B cell (primary cell): ENCODE results near the gene PGS1. TPM values are rescaled to one million over a fixed set of nuclear protein-coding genes. Genes with fewer than 3 reads are reported as not detected.

ENCODE experiments used
- ATAC-seq: fragments of 200-7000 bp; cut with Tn5 transposase; one replicate; pipeline ENCODE4 v1.10.0; 2021; ENCODE audit warnings: low read depth, mild to moderate bottlenecking, moderate number of reproducible peaks, moderate library complexity
- CTCF ChIA-PET: fragments of 350-600 bp; sonication (Branson Sonifier 250); formaldehyde crosslinking; loops from one replicate; lab custom pipeline; 2021; ENCODE audit warnings: antibody characterized with exemption, inconsistent platforms; lab: Charles Lee
- POLR2A ChIA-PET: fragments of 350-600 bp; sonication (Branson Sonifier 250); formaldehyde crosslinking; loops from one replicate; lab custom pipeline; 2021; ENCODE audit warnings: antibody characterized with exemption; lab: Charles Lee
- DNase-seq: peaks from one replicate; pipeline ENCODE4 v3.0.0; 2013
- H2AFZ ChIP-seq: 2 replicates; pipeline ENCODE4 v1.6.1; 2012; ENCODE audit warnings: mild to moderate bottlenecking, low read depth, low read length; ENCODE audit not compliant: insufficient read depth, poor library complexity, severe bottlenecking
- H3K27ac ChIP-seq, 2 donors: 1 replicate in 1 of 2; 2 replicates in 1 of 2; pipeline ENCODE4 v1.5.1; 2012 to 2013; ENCODE audit warnings: low read length in 2 of 2, mild to moderate bottlenecking in 2 of 2, moderate library complexity in 1 of 2
- H3K27me3 ChIP-seq, 4 experiments: fragments of 200-600 bp in 1 of 4; sonication (generic) in 1 of 4; replicated peaks in 1 of 4; 1 replicate in 2 of 4; 2 replicates in 2 of 4; pipeline versions ENCODE4 v1.6.1 to v1.7.0; 2013 to 2016; ENCODE audit warnings: low read length in 3 of 4, mild to moderate bottlenecking in 2 of 4, mixed read lengths in 1 of 4, moderate library complexity in 1 of 4; ENCODE audit not compliant: insufficient read depth in 4 of 4, control insufficient read depth in 3 of 4; ENCODE audit errors: control extremely low read depth in 1 of 4
- H3K36me3 ChIP-seq, 2 experiments: replicated peaks in 1 of 2; 1 replicate in 1 of 2; 2 replicates in 1 of 2; pipeline versions ENCODE4 v1.6.1 to v1.7.1; 2013; ENCODE audit warnings: low read length in 1 of 2; ENCODE audit not compliant: insufficient read depth in 2 of 2, control insufficient read depth in 1 of 2; ENCODE audit errors: control extremely low read depth in 1 of 2, extremely low read depth in 1 of 2
- H3K4me1 ChIP-seq, 2 donors: fragments of 200-600 bp in 1 of 2; sonication (generic) in 1 of 2; 1 replicate in 1 of 2; 2 replicates in 1 of 2; pipeline versions ENCODE4 v1.5.1 to v1.6.1; 2013 to 2017; ENCODE audit warnings: low read length in 2 of 2; ENCODE audit not compliant: control insufficient read depth in 2 of 2, insufficient read depth in 2 of 2
- H3K4me2 ChIP-seq: replicated peaks from 2 replicates; pipeline ENCODE3; 2012; ENCODE audit warnings: mild to moderate bottlenecking, low read depth, low read length; ENCODE audit not compliant: poor library complexity, severe bottlenecking
- H3K4me3 ChIP-seq, 5 experiments: fragments of 200-600 bp in 1 of 5; sonication (generic) in 1 of 5; 1 replicate in 3 of 5; 2 replicates in 2 of 5; pipeline versions ENCODE4 v1.5.1 to v1.7.0; 2011 to 2016; ENCODE audit warnings: low read length in 4 of 5, mild to moderate bottlenecking in 4 of 5, low read depth in 2 of 5, control low read depth in 1 of 5, moderate library complexity in 1 of 5; ENCODE audit not compliant: insufficient read depth in 1 of 5; ENCODE audit errors: control extremely low read depth in 1 of 5, extremely low read depth in 1 of 5
- H3K79me2 ChIP-seq: fragments of 200-600 bp; sonication (generic); one replicate; pipeline ENCODE4 v1.6.0; 2016; ENCODE audit warnings: low read length; ENCODE audit not compliant: control insufficient read depth, insufficient read depth
- H3K9ac ChIP-seq: fragments of 200-600 bp; sonication (generic); 2 replicates; pipeline ENCODE4 v1.6.1; 2017; ENCODE audit warnings: mild to moderate bottlenecking, low read length, moderate library complexity
- H3K9me3 ChIP-seq, 3 donors: one replicate each; pipeline versions ENCODE4 v1.6.1 to v1.7.1; 2013; ENCODE audit warnings: low read length in 2 of 3; ENCODE audit not compliant: control insufficient read depth in 2 of 3, insufficient read depth in 1 of 3; ENCODE audit errors: control extremely low read depth in 1 of 3
- H4K20me1 ChIP-seq: 2 replicates; pipeline ENCODE4 v1.6.0; 2012; ENCODE audit warnings: mild to moderate bottlenecking, low read length; ENCODE audit not compliant: insufficient read depth, control insufficient read depth, poor library complexity, severe bottlenecking
- H3K27ac Mint-ChIP-seq: one replicate; pipeline ENCODE4 v1.8.0; 2021; ENCODE audit warnings: mixed read lengths
- H3K27me3 Mint-ChIP-seq: one replicate; pipeline ENCODE4 v1.8.0; 2021; ENCODE audit warnings: mixed read lengths
- H3K4me1 Mint-ChIP-seq: one replicate; pipeline ENCODE4 v1.8.0; 2021; ENCODE audit warnings: mixed read lengths
- H3K4me3 Mint-ChIP-seq: one replicate; pipeline ENCODE4 v1.8.0; 2021; ENCODE audit warnings: mixed read lengths
- H3K9me3 Mint-ChIP-seq: one replicate; pipeline ENCODE4 v1.8.0; 2022; ENCODE audit warnings: mixed read lengths; ENCODE audit not compliant: insufficient read depth
- EZH2 ChIP-seq: IDR thresholded peaks from 2 replicates; pipeline ENCODE4 v1.6.1; 2012; ENCODE audit warnings: borderline replicate concordance, low read depth, mild to moderate bottlenecking, moderate library complexity, low read length; ENCODE audit not compliant: insufficient read depth, poor library complexity, severe bottlenecking
- WGBS: methylation state at CpG from one replicate; pipeline ENCODE4 v1.1.5; 2013; ENCODE audit warnings: missing lambda C conversion rate; ENCODE audit not compliant: insufficient coverage; 5-methylcytosine and 5-hydroxymethylcytosine counted together
- intact Hi-C: fragments of 100-400 bp; cut with micrococcal nuclease; formaldehyde crosslinking; loops from one replicate; pipeline ENCODE4 v1.10.0; 2022
- polyA plus RNA-seq: library from polyadenylated mRNA; depleted of rRNA; stranded (reverse); fragments of >200 nt; gene quantifications from 2 replicates; pipeline ENCODE4 v1.2.3, GENCODE V29; 2012
- total RNA-seq, 2 donors: library from RNA; stranded (reverse); fragments of 120-200 nt in 1 of 2; gene quantifications; 1 replicate in 1 of 2; 2 replicates in 1 of 2; pipeline versions ENCODE4 v1.2.3 to v1.2.4, GENCODE V29; 2013 to 2022
- TF ChIP-seq, protein P1 (sequence below): fragments of 200-600 bp; IDR thresholded peaks from one replicate; pipeline ENCODE4 v1.8.0; 2022; ENCODE audit warnings: antibody characterized with exemption, mild to moderate bottlenecking

Gene PGS1
- total and polyA plus RNA-seq, 2 donors (not counting 1 experiment from before 2014, with no cell fraction given): 85.1 to 88.3 TPM

DNA sequence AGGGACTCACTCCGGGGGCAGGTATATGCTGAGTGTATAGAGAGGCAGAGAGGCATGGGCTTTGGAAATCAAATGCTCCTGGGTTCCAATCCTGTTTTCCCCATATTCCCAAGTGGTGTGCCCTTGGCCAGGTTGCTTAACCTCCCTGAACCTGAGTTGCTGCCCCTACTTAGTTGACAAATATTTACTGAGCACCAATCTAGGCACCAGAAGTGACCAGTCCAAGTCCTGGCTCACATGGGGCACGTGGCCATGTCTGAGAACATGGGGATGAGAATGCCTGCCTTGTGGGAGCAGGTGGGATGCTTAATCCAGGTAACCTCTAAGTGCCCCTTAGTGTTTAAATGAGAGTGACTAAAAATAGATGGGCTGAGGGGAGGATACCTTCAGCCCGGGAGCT lies 22.7 kb upstream of the PGS1 start:
- no peak overlapping the region for H3K9ac ChIP-seq
- H3K27ac ChIP-seq: peak overlapping the region; percentile 47 to 76
- no peak overlapping the region for H3K4me3 ChIP-seq
- intact Hi-C loops: loop anchor here (1.0 kb wide), 2 partner anchors 12 to 18 kb away; no protein-coding TSS in a partner anchor
- TF ChIP-seq, protein P1, sequence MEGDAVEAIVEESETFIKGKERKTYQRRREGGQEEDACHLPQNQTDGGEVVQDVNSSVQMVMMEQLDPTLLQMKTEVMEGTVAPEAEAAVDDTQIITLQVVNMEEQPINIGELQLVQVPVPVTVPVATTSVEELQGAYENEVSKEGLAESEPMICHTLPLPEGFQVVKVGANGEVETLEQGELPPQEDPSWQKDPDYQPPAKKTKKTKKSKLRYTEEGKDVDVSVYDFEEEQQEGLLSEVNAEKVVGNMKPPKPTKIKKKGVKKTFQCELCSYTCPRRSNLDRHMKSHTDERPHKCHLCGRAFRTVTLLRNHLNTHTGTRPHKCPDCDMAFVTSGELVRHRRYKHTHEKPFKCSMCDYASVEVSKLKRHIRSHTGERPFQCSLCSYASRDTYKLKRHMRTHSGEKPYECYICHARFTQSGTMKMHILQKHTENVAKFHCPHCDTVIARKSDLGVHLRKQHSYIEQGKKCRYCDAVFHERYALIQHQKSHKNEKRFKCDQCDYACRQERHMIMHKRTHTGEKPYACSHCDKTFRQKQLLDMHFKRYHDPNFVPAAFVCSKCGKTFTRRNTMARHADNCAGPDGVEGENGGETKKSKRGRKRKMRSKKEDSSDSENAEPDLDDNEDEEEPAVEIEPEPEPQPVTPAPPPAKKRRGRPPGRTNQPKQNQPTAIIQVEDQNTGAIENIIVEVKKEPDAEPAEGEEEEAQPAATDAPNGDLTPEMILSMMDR: no peak
- TF ChIP-seq EZH2: no peak
- peaks cover 0 to 4% of the 10 kb centered on the region in 2 experiments for H3K36me3 ChIP-seq
- peaks cover 60% of the 10 kb centered on the region for H3K4me1 Mint-ChIP-seq
- ChIA-PET POLR2A (interaction anchor here (1.0 to 1.9 kb wide), 2 partner anchors 18 to 41 kb away, joined by 4 to 7 read pairs; no protein-coding TSS in a partner anchor), CTCF (interaction anchor here (0.9 to 9.1 kb wide), 3 partner anchors 14 to 67 kb away, joined by 3 to 171 read pairs (median 8); no protein-coding TSS in a partner anchor)
- no peak overlapping the region for H2AFZ ChIP-seq
- H3K9me3 ChIP-seq: peaks cover 0 to 9% (median 0%) of the 10 kb centered on the region in 3 donors
- H3K79me2 ChIP-seq: no peaks in the 10 kb centered on the region
- peak overlapping the region; percentile 86 for H3K27ac Mint-ChIP-seq
- DNase-seq: peak; percentile 33
- H3K27me3 ChIP-seq: peaks cover 0 to 29% (median 4%) of the 10 kb centered on the region in 4 experiments
- H3K9me3 Mint-ChIP-seq: no peaks in the 10 kb centered on the region
- 79% methylated on average over 2 of the region's 3 CpGs for WGBS
- H3K4me1 ChIP-seq: peaks cover 53 to 81% of the 10 kb centered on the region in 2 donors
- H4K20me1 ChIP-seq: peaks cover 13% of the 10 kb centered on the region
- no peak for ATAC-seq
- no peaks in the 10 kb centered on the region for H3K27me3 Mint-ChIP-seq
- H3K4me2 ChIP-seq: peak overlapping the region; percentile 60
- H3K4me3 Mint-ChIP-seq: peak overlapping the region; percentile 83

DNA sequence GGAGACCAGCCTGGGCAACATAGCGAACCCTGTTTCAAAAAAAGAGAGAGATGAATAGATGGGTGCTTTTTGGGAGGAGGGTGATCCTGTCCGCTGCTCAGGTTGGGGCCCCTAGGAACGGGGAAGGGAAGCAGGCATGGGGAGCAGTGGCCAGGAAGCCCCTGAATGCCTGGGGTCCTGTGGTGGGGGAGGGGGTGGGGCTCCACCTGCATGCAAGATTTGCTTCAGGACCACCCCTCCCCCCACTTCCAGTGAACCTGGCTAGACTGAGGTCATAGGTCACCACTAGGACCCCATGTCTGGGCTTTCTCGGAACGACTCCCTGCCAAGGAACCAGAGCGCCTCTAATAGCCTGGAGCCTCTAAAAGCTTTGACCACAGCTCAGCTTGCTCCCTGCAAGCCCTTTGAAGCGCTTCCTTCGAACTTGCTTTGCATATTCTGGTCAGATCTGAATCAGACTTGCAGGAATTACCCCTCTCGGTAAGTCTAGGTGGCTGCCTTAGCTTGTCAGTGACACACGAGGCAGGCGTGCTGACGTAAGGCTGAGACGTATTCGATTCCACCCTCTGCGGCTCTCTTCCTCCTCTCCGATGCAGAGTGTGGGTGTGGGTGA lies 22.2 kb upstream of the PGS1 start:
- Histone ChIP-seq H3K4me2 (peak overlapping the region; percentile 60), H3K4me1 (peaks cover 54 to 80% of the 10 kb centered on the region in 2 donors), H3K9me3 (peaks cover 0 to 7% (median 0%) of the 10 kb centered on the region in 3 donors), H3K36me3 (peaks cover 0 to 4% of the 10 kb centered on the region in 2 experiments), H3K9ac (no peak overlapping the region), H3K4me3 (no peak overlapping the region), H2AFZ (no peak overlapping the region), H3K27me3 (peaks cover 0 to 29% (median 4%) of the 10 kb centered on the region in 4 experiments), H3K79me2 (no peaks in the 10 kb centered on the region), H3K27ac (peak overlapping the region; percentile 47 to 76), H4K20me1 (peaks cover 13% of the 10 kb centered on the region)
- no peaks in the 10 kb centered on the region for H3K9me3 Mint-ChIP-seq
- POLR2A ChIA-PET: interaction anchor here (0.6 to 1.9 kb wide), 8 partner anchors 8 to 1828 kb away, joined by 3 to 12 read pairs (median 6); no protein-coding TSS in a partner anchor
- no peak for TF ChIP-seq EZH2
- TF ChIP-seq, protein P1: no peak
- ATAC-seq (peak; percentile 66), DNase-seq (peak; percentile 96)
- CTCF ChIA-PET: interaction anchor here (0.6 to 9.1 kb wide), 5 partner anchors 14 to 87 kb away, joined by 3 to 171 read pairs (median 3); no protein-coding TSS in a partner anchor
- no peaks in the 10 kb centered on the region for H3K27me3 Mint-ChIP-seq
- H3K4me3 Mint-ChIP-seq: peak overlapping the region; percentile 83
- 43% methylated on average over 8 of the region's 16 CpGs for WGBS
- H3K4me1 Mint-ChIP-seq: peaks cover 61% of the 10 kb centered on the region
- peak overlapping the region; percentile 86 for H3K27ac Mint-ChIP-seq
- intact Hi-C loops: loop anchor here (1.0 kb wide), 2 partner anchors 13 to 19 kb away; no protein-coding TSS in a partner anchor
